CD1c-positive myeloid dendritic cell (primary cell): Measurements from ENCODE around the gene DDX59.

ENCODE experiments used
- DNase-seq: peaks from one replicate; pipeline ENCODE4 v3.0.0-alpha.2; 2016; ENCODE audit errors: extremely low spot score

Gene DDX59

GRCh38 chr1:200671235-200671786 is 1.6 kb upstream of the DDX59 start:
- no peak for DNase-seq

GRCh38 chr1:200670242-200671118 is 773 bp upstream of the DDX59 start:
- DNase-seq, result peak; percentile 78

GRCh38 chr1:200668514-200669313 is 993 bp downstream of the DDX59 start:
- DNase-seq, result no peak

GRCh38 chr1:200666309-200666708 is 3.4 kb downstream of the DDX59 start:
- DNase-seq, result no peak

GRCh38 chr1:200665861-200666260 is 3.8 kb downstream of the DDX59 start:
- DNase-seq, result no peak

- DNase-seq, result no peak
Observed at GRCh38 chr1:200660719-200661118, 9.0 kb downstream of the DDX59 start.

GRCh38 chr1:200659269-200659668 is 10.4 kb downstream of the DDX59 start:
- DNase-seq, result no peak

GRCh38 chr1:200658037-200658818 is 11.5 kb downstream of the DDX59 start:
- peak; percentile 44 for DNase-seq

- peak; percentile 68 for DNase-seq
Observed at GRCh38 chr1:200654660-200655059, 15.0 kb downstream of the DDX59 start.

GRCh38 chr1:200653022-200653462 is 16.7 kb downstream of the DDX59 start:
- DNase-seq, result no peak

- DNase-seq, result no peak
Observed at GRCh38 chr1:200652378-200652777, 17.3 kb downstream of the DDX59 start.

- DNase-seq, result peak; percentile 92
Observed at GRCh38 chr1:200646515-200646914, 23.2 kb downstream of the DDX59 start.

- DNase-seq, result no peak
Observed at GRCh38 chr1:200644021-200644420, 25.7 kb downstream of the DDX59 start.

- DNase-seq, result peak; percentile 86
Observed at GRCh38 chr1:200642481-200642880, 27.2 kb downstream of the DDX59 start.

GRCh38 chr1:200640963-200641401 is 28.7 kb downstream of the DDX59 start:
- peak; percentile 38 for DNase-seq

GRCh38 chr1:200640373-200640962 is 29.2 kb downstream of the DDX59 start:
- DNase-seq, result no peak

- DNase-seq, result no peak
Observed at GRCh38 chr1:200638073-200638472, 31.6 kb downstream of the DDX59 start.

GRCh38 chr1:200636681-200637080 is 33.0 kb downstream of the DDX59 start:
- no peak for DNase-seq

GRCh38 chr1:200634261-200635122 is 35.2 kb downstream of the DDX59 start:
- DNase-seq, result no peak

- DNase-seq, result no peak
Observed at GRCh38 chr1:200631375-200631774, 38.3 kb downstream of the DDX59 start.
